GM12801 (cell line): ENCODE measurements around the gene BMERB1.

ENCODE experiments used
- CTCF ChIP-seq: IDR thresholded peaks from one replicate; pipeline ENCODE4 v1.5.1; 2011; ENCODE audit warnings: control low read depth; ENCODE audit not compliant: insufficient read length; ENCODE audit errors: extremely low read depth

BMERB1 gene

GRCh38 chr16:15403392-15403995 lies 30.9 kb upstream of the BMERB1 start:
- no peak for TF ChIP-seq CTCF

- no peak for TF ChIP-seq CTCF
These were observed 29.6 kb upstream of the BMERB1 start for GRCh38 chr16:15404792-15405191.

- no peak for TF ChIP-seq CTCF
These were observed 18.8 kb upstream of the BMERB1 start for GRCh38 chr16:15415511-15415985.

GRCh38 chr16:15417197-15417596 lies 17.2 kb upstream of the BMERB1 start:
- no peak for TF ChIP-seq CTCF

GRCh38 chr16:15418206-15418605 lies 16.2 kb upstream of the BMERB1 start:
- no peak for TF ChIP-seq CTCF

- no peak for TF ChIP-seq CTCF
These were observed 12.2 kb upstream of the BMERB1 start for GRCh38 chr16:15422222-15422621.

GRCh38 chr16:15425861-15426260 lies 8.5 kb upstream of the BMERB1 start:
- TF ChIP-seq CTCF: no peak
